GM12892 (cell line): Measurements from ENCODE around the gene RPF1.
"Not testable (repeated sequence)": the region's sequence is repeated elsewhere in the genome, so short reads cannot be mapped to it uniquely, and the experiment has no call there.

Experiments
- POLR2A ChIP-seq: IDR thresholded peaks from 2 replicates; pipeline ENCODE4 v1.6.1; 2011; ENCODE audit warnings: low read depth, low read length, control low read depth
- POLR2AphosphoS5 ChIP-seq: IDR thresholded peaks from 2 replicates; pipeline ENCODE4 v1.6.1; 2011; ENCODE audit warnings: low read depth, low read length, control low read depth
- TAF1 ChIP-seq: IDR thresholded peaks from 2 replicates; pipeline ENCODE4 v1.6.1; 2011; ENCODE audit warnings: low read depth, mild to moderate bottlenecking, control low read depth, low read length, borderline replicate concordance

- TF ChIP-seq POLR2A, POLR2AphosphoS5, TAF1: not testable (repeated sequence)
Observed at GRCh38 chr1:84448704-84449103, 30.4 kb upstream of the RPF1 start.
